Thoracic aorta (tissue), 2 donors: ENCODE results near the gene HNRNPUL1. TPM values are rescaled to one million over a fixed set of nuclear protein-coding genes. Genes with fewer than 3 reads are reported as not detected.

ENCODE experiments used
- ATAC-seq: fragments of 150-250 bp; one replicate; pipeline ENCODE4 v1.8.0; 2017; ENCODE audit warnings: low read depth; ENCODE audit not compliant: insufficient number of reproducible peaks, low FRiP score
- DNase-seq: peaks from one replicate; pipeline ENCODE4 v3.0.0-alpha.2; 2020; ENCODE audit warnings: low spot score
- H3K27ac ChIP-seq, 2 donors: fragments of 200-600 bp; sonication (generic); 1 replicate in 1 of 2; 2 replicates in 1 of 2; pipeline ENCODE4 v1.5.1; 2016; ENCODE audit warnings: mild to moderate bottlenecking in 2 of 2, moderate library complexity in 2 of 2
- H3K27me3 ChIP-seq: fragments of 200-600 bp; sonication (generic); replicated peaks from 2 replicates; pipeline ENCODE4 v1.6.0; 2016; ENCODE audit warnings: mild to moderate bottlenecking; ENCODE audit not compliant: insufficient read depth
- H3K36me3 ChIP-seq: fragments of 200-600 bp; sonication (generic); one replicate; pipeline ENCODE4 v1.5.1; 2016
- H3K4me1 ChIP-seq, 2 donors: fragments of 200-600 bp; sonication (generic); 1 replicate in 1 of 2; 2 replicates in 1 of 2; pipeline versions ENCODE4 v1.5.1 to v1.6.0; 2016; ENCODE audit warnings: low read depth in 2 of 2, mild to moderate bottlenecking in 1 of 2; ENCODE audit not compliant: control insufficient read depth in 1 of 2
- H3K4me3 ChIP-seq: fragments of 200-600 bp; sonication (generic); 2 replicates; pipeline ENCODE4 v1.5.1; 2016; ENCODE audit warnings: mild to moderate bottlenecking
- H3K9me3 ChIP-seq: fragments of 200-600 bp; sonication (generic); 2 replicates; pipeline ENCODE4 v1.5.1; 2016
- CTCF ChIP-seq: fragments of 200-600 bp; sonication (generic); IDR thresholded peaks from one replicate; pipeline ENCODE4 v1.5.1; 2019; ENCODE audit warnings: antibody characterized with exemption
- total RNA-seq, 2 donors: library from RNA; depleted of rRNA; stranded (reverse); fragments of >200 nt; gene quantifications; one replicate each; pipeline versions ENCODE4 v1.1.0 to v1.2.3, GENCODE V29; 2016

Gene HNRNPUL1
- 100 to 1,000 TPM; 142 to 147 TPM for total RNA-seq

- H3K4me3 ChIP-seq: peak within 1 kb of the TSS; percentile 95
- peaks cover 21% of the 10 kb centered on the region for H3K36me3 ChIP-seq
- H3K27me3 ChIP-seq: no peaks in the 10 kb centered on the region
- peaks cover 18 to 32% of the 10 kb centered on the region in 2 donors for H3K4me1 ChIP-seq
- H3K27ac ChIP-seq: peak within 1 kb of the TSS; percentile 97 to 99
- ATAC-seq (peak; percentile 97), DNase-seq (peak; percentile 98)
- no peaks in the 10 kb centered on the region for H3K9me3 ChIP-seq
- TF ChIP-seq CTCF: peak; percentile 13
These were observed at the start of gene HNRNPUL1 for GRCh38 chr19:41263850-41264580. TSS of gene HNRNPUL1 (plus strand) at chr19:41264372. CDS start at chr19:41264504, 132 bp downstream.

GRCh38 chr19:41217741-41218140 lies 46.4 kb upstream of the HNRNPUL1 start:
- no peak for TF ChIP-seq CTCF
- Histone ChIP-seq H3K4me1 (peaks cover 7 to 36% of the 10 kb centered on the region in 2 donors), H3K27me3 (no peaks in the 10 kb centered on the region), H3K4me3 (no peak overlapping the region), H3K36me3 (no peaks in the 10 kb centered on the region), H3K9me3 (no peaks in the 10 kb centered on the region), H3K27ac (peak overlapping the region; percentile 92 to 95)
- DNase-seq (no peak), ATAC-seq (no peak)

- Histone ChIP-seq H3K36me3 (no peaks in the 10 kb centered on the region), H3K4me3 (peak overlapping the region; percentile 85), H3K9me3 (no peaks in the 10 kb centered on the region), H3K4me1 (peaks cover 7 to 41% of the 10 kb centered on the region in 2 donors), H3K27me3 (no peaks in the 10 kb centered on the region), H3K27ac (peak overlapping the region; percentile 92 to 95)
- no peak for DNase-seq
- ATAC-seq: no peak
- TF ChIP-seq CTCF: no peak
These were observed 45.9 kb upstream of the HNRNPUL1 start for GRCh38 chr19:41218249-41218614.

- Histone ChIP-seq H3K4me1 (peaks cover 10 to 47% of the 10 kb centered on the region in 2 donors), H3K27ac (peak within 1 kb of the TSS; percentile 92 to 95), H3K27me3 (no peaks in the 10 kb centered on the region), H3K9me3 (no peaks in the 10 kb centered on the region), H3K36me3 (no peaks in the 10 kb centered on the region), H3K4me3 (peak within 1 kb of the TSS; percentile 85)
- peak; percentile 56 for ATAC-seq
- DNase-seq: peak; percentile 75
- TF ChIP-seq CTCF: no peak
These were observed 45.3 kb upstream of the HNRNPUL1 start, which contains the start of gene AXL for GRCh38 chr19:41218615-41219507. TSS of gene AXL (plus strand) at chr19:41219223. CDS start at chr19:41219393, 170 bp downstream.
